ENCODE results near the gene SUMF1. TPM values are rescaled to one million over a fixed set of nuclear protein-coding genes. Genes with fewer than 3 reads are reported as not detected.

SUMF1 gene
- total and polyA plus RNA-seq, 2 of the 4 experiments (the other 2 are of a cell fraction), result 26.3 to 38.4 TPM

DNA sequence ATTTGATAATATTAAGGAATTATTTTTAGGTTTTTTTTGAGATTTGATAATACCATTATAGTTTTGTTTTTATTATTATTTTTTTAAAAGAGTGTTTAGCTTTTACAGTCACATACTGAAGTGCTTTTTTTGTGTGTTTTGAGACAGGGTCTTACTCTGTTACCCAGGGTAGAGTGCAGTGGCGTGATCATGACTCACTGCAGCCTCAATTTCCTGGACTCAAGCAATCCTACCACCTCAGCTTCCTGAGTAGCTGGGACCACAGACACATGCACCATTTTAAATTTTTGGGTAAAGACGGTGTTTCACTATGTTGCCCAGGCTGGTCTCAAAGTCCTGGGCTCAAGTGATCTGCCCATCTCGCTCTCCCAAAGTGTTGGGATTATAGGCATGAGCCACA, 73.0 kb downstream of the SUMF1 start:
- dilution Hi-C loops (cut with HindIII; ENCODE audit: low sequenced_read_pairs, unreplicated experiment) (no loop called here), in situ Hi-C loops (cut with MboI; ENCODE audit: low sequenced_read_pairs) (no loop called here), intact Hi-C loops (cut with micrococcal nuclease) (no loop called here)
- Histone ChIP-seq H2AK9ac (replicated peaks; ENCODE audit: low read depth, low read length, poor library complexity) (no peak overlapping the region), H2BK120ac (ENCODE audit: low read depth, low read length) (no peak overlapping the region), H3K56ac (ENCODE audit: extremely low read depth, insufficient read depth, low read length) (no peak overlapping the region), H3K14ac (replicated peaks; ENCODE audit: low read depth, low read length) (no peak overlapping the region), H3K27me3 (ENCODE audit: control insufficient read depth, insufficient read depth, low read length) (no peaks in the 10 kb centered on the region), H3K9me1 (ENCODE audit: insufficient read depth, low read length) (no peaks in the 10 kb centered on the region), H3K27ac (ENCODE audit: insufficient read depth, low read length) (no peak overlapping the region), H4K20me1 (ENCODE audit: insufficient read depth, low read length) (no peaks in the 10 kb centered on the region), H2AFZ (replicated peaks; ENCODE audit: low read length, poor library complexity) (no peak overlapping the region), H4K91ac (ENCODE audit: insufficient read depth, low read depth, low read length) (no peak overlapping the region), H3K4me3 (ENCODE audit: insufficient read depth, low read depth, low read length) (no peak overlapping the region), H2AK5ac (ENCODE audit: low read depth, low read length) (no peak overlapping the region), H3K9me3 (ENCODE audit: control insufficient read depth, insufficient read depth, low read length) (no peaks in the 10 kb centered on the region), H4K8ac (ENCODE audit: low read depth in 2 of 2, low read length in 2 of 2) (no peak overlapping the region), H3K4me2 (ENCODE audit: low read depth, low read length) (no peak overlapping the region), H2BK20ac (ENCODE audit: low read depth, low read length) (no peak overlapping the region), H2BK15ac (ENCODE audit: low read depth, low read length) (no peak overlapping the region), H3K4ac (ENCODE audit: low read depth, low read length) (no peak overlapping the region), H3K79me1 (ENCODE audit: low read depth in 1 of 2, low read length in 2 of 2) (no peaks in the 10 kb centered on the region; a peak in 1 of 4 replicates), H4K5ac (ENCODE audit: low read depth, low read length) (no peak overlapping the region), H3K18ac (ENCODE audit: low read depth, low read length) (no peak overlapping the region), H3K36me3 (ENCODE audit: control insufficient read depth, insufficient read depth, low read length) (no peaks in the 10 kb centered on the region), H3K4me1 (ENCODE audit: control insufficient read depth, insufficient read depth, low read length) (peaks cover 3% of the 10 kb centered on the region; the same call in 1 of the 2 replicates), H3K23ac (ENCODE audit: low read depth, low read length) (no peak overlapping the region), H2BK5ac (ENCODE audit: low read depth, low read length, poor library complexity, severe bottlenecking) (no peak overlapping the region), H3K9ac (ENCODE audit: low read depth, low read length) (no peak overlapping the region)
- BruUV-seq (replicated peaks), result no TSS peak
- POLR2A ChIA-PET (ENCODE audit: unreplicated experiment), result no interaction called here
- TF ChIP-seq CEBPB (IDR thresholded peaks at IDR 0.05; ENCODE audit: low read depth, low read length), result no peak
- no CpG with 5 or more reads among the region's 3 CpGs for WGBS, 2 experiments (ENCODE audit: extremely low coverage in 2 of 2, insufficient read length in 1 of 2)
- DNase-seq, result peak; percentile 28
- CTCF ChIA-PET, result no interaction called here
- ATAC-seq (ENCODE audit: low read depth), result no peak
